Thoracic aorta (tissue), 2 donors: Measurements from ENCODE around the gene ZDHHC14. TPM values are rescaled to one million over a fixed set of nuclear protein-coding genes. Genes with fewer than 3 reads are reported as not detected.

Experiments
- ATAC-seq: fragments of 150-250 bp; one replicate; pipeline ENCODE4 v1.8.0; 2017; ENCODE audit warnings: low read depth; ENCODE audit not compliant: insufficient number of reproducible peaks, low FRiP score
- DNase-seq: peaks from one replicate; pipeline ENCODE4 v3.0.0-alpha.2; 2020; ENCODE audit warnings: low spot score
- H3K27ac ChIP-seq, 2 donors: fragments of 200-600 bp; sonication (generic); 1 replicate in 1 of 2; 2 replicates in 1 of 2; pipeline ENCODE4 v1.5.1; 2016; ENCODE audit warnings: mild to moderate bottlenecking in 2 of 2, moderate library complexity in 2 of 2
- H3K27me3 ChIP-seq: fragments of 200-600 bp; sonication (generic); replicated peaks from 2 replicates; pipeline ENCODE4 v1.6.0; 2016; ENCODE audit warnings: mild to moderate bottlenecking; ENCODE audit not compliant: insufficient read depth
- H3K36me3 ChIP-seq: fragments of 200-600 bp; sonication (generic); one replicate; pipeline ENCODE4 v1.5.1; 2016
- H3K4me1 ChIP-seq, 2 donors: fragments of 200-600 bp; sonication (generic); 1 replicate in 1 of 2; 2 replicates in 1 of 2; pipeline versions ENCODE4 v1.5.1 to v1.6.0; 2016; ENCODE audit warnings: low read depth in 2 of 2, mild to moderate bottlenecking in 1 of 2; ENCODE audit not compliant: control insufficient read depth in 1 of 2
- H3K4me3 ChIP-seq: fragments of 200-600 bp; sonication (generic); 2 replicates; pipeline ENCODE4 v1.5.1; 2016; ENCODE audit warnings: mild to moderate bottlenecking
- H3K9me3 ChIP-seq: fragments of 200-600 bp; sonication (generic); 2 replicates; pipeline ENCODE4 v1.5.1; 2016
- CTCF ChIP-seq: fragments of 200-600 bp; sonication (generic); IDR thresholded peaks from one replicate; pipeline ENCODE4 v1.5.1; 2019; ENCODE audit warnings: antibody characterized with exemption
- total RNA-seq, 2 donors: library from RNA; depleted of rRNA; stranded (reverse); fragments of >200 nt; gene quantifications; one replicate each; pipeline versions ENCODE4 v1.1.0 to v1.2.3, GENCODE V29; 2016

The ZDHHC14 gene
- total RNA-seq, 2 donors from 2014 or later, result 20.0 to 31.1 TPM

GRCh38 chr6:157596886-157597285, 215.9 kb downstream of the ZDHHC14 start:
- H3K27ac ChIP-seq, result no peak overlapping the region

GRCh38 chr6:157597461-157598312, 216.7 kb downstream of the ZDHHC14 start:
- no peaks in the 10 kb centered on the region for H3K27me3 ChIP-seq
- H3K9me3 ChIP-seq, result no peaks in the 10 kb centered on the region
- peaks cover 2% of the 10 kb centered on the region for H3K36me3 ChIP-seq
- H3K4me3 ChIP-seq, result no peak overlapping the region
- peaks cover 0 to 17% of the 10 kb centered on the region in 2 donors for H3K4me1 ChIP-seq
- TF ChIP-seq CTCF, result peak; percentile 47
- no peak for ATAC-seq
- peak overlapping the region in 1 of 2 donors; percentile 1 for H3K27ac ChIP-seq
- DNase-seq, result no peak

More at GRCh38 chr6:157596886-157597285, 215.9 kb downstream of the ZDHHC14 start:
- H3K9me3 ChIP-seq, result no peaks in the 10 kb centered on the region
- no peak overlapping the region for H3K4me3 ChIP-seq
- ATAC-seq (no peak), DNase-seq (no peak)
- H3K36me3 ChIP-seq, result peaks cover 2% of the 10 kb centered on the region
- H3K27me3 ChIP-seq, result no peaks in the 10 kb centered on the region
- no peak for TF ChIP-seq CTCF
- H3K4me1 ChIP-seq, result peaks cover 0 to 17% of the 10 kb centered on the region in 2 donors

GRCh38 chr6:157599191-157599590, 218.2 kb downstream of the ZDHHC14 start:
- DNase-seq (no peak), ATAC-seq (no peak)
- Histone ChIP-seq H3K27me3 (no peaks in the 10 kb centered on the region), H3K9me3 (no peaks in the 10 kb centered on the region), H3K4me3 (no peak overlapping the region), H3K36me3 (peaks cover 2% of the 10 kb centered on the region), H3K4me1 (peaks cover 0 to 17% of the 10 kb centered on the region in 2 donors), H3K27ac (no peak overlapping the region)
- TF ChIP-seq CTCF, result no peak

- H3K27me3 ChIP-seq, result no peaks in the 10 kb centered on the region
- peaks cover 2% of the 10 kb centered on the region for H3K36me3 ChIP-seq
- no peak for ATAC-seq
- H3K4me1 ChIP-seq, result peaks cover 0 to 17% of the 10 kb centered on the region in 2 donors
- H3K9me3 ChIP-seq, result no peaks in the 10 kb centered on the region
- no peak overlapping the region for H3K4me3 ChIP-seq
- no peak for TF ChIP-seq CTCF
- H3K27ac ChIP-seq, result no peak overlapping the region
- no peak for DNase-seq
These were observed 219.8 kb downstream of the ZDHHC14 start for GRCh38 chr6:157600807-157601206.

GRCh38 chr6:157602521-157603295, 221.7 kb downstream of the ZDHHC14 start:
- Histone ChIP-seq H3K36me3 (peaks cover 2% of the 10 kb centered on the region), H3K4me1 (peaks cover 0 to 5% of the 10 kb centered on the region in 2 donors), H3K4me3 (no peak overlapping the region), H3K27ac (no peak overlapping the region), H3K27me3 (no peaks in the 10 kb centered on the region), H3K9me3 (no peaks in the 10 kb centered on the region)
- ATAC-seq (no peak), DNase-seq (no peak)
- TF ChIP-seq CTCF, result no peak
